Stimulated activated naive CD8-positive, alpha-beta T cell treated with anti-CD3 and anti-CD28 coated beads, Interleukin-15, amount 100 ng/mL, for 72 hours (primary cell): ENCODE data around the gene PRLH.
"Not testable (repeated sequence)": the region's sequence is repeated elsewhere in the genome, so short reads cannot be mapped to it uniquely, and the experiment has no call there.

Experiments used
- ATAC-seq: fragments of 150-1000 bp; cut with Tn5 transposase; 2 replicates; pipeline ENCODE4 v1.10.0; 2021; ENCODE audit warnings: mild to moderate bottlenecking, moderate library complexity
- DNase-seq, 2 donors: peaks; one replicate each; pipeline ENCODE4 v3.0.0; 2021 to 2022
- H3K27ac Mint-ChIP-seq, 2 donors: one replicate each; pipeline ENCODE4 v1.8.0; 2022; ENCODE audit warnings: mild to moderate bottlenecking in 2 of 2, mixed read lengths in 2 of 2, moderate library complexity in 2 of 2
- H3K27me3 Mint-ChIP-seq: one replicate; pipeline ENCODE4 v1.8.0; 2022; ENCODE audit warnings: mixed read lengths
- H3K4me1 Mint-ChIP-seq: one replicate; pipeline ENCODE4 v1.8.0; 2022; ENCODE audit warnings: mild to moderate bottlenecking, mixed read lengths
- H3K4me3 Mint-ChIP-seq, 2 donors: one replicate each; pipeline ENCODE4 v1.8.0; 2022; ENCODE audit warnings: mild to moderate bottlenecking in 2 of 2, mixed read lengths in 2 of 2, moderate library complexity in 1 of 2
- H3K9me3 Mint-ChIP-seq, 2 donors: one replicate each; pipeline ENCODE4 v1.8.0; 2022; ENCODE audit warnings: mixed read lengths in 2 of 2

PRLH gene

GRCh38 chr2:237597196-237598145, 31.1 kb downstream of the PRLH start:
- H3K4me1 Mint-ChIP-seq = peaks cover 11% of the 10 kb centered on the region

GRCh38 chr2:237598468-237599208, 32.3 kb downstream of the PRLH start:
- no peak overlapping the region for H3K4me3 Mint-ChIP-seq
- peak overlapping the region in 1 of 2 donors; percentile 76 for H3K27ac Mint-ChIP-seq
- DNase-seq (no peak), ATAC-seq (no peak)
- no peaks in the 10 kb centered on the region for H3K27me3 Mint-ChIP-seq
- H3K4me1 Mint-ChIP-seq = peaks cover 23% of the 10 kb centered on the region
- no peaks in the 10 kb centered on the region for H3K9me3 Mint-ChIP-seq

More at GRCh38 chr2:237597196-237598145, 31.1 kb downstream of the PRLH start:
- H3K9me3 Mint-ChIP-seq = no peaks in the 10 kb centered on the region
- H3K4me3 Mint-ChIP-seq = no peak overlapping the region
- H3K27ac Mint-ChIP-seq = peak overlapping the region; percentile 68 to 72
- H3K27me3 Mint-ChIP-seq = no peaks in the 10 kb centered on the region
- peak; percentile 59 for ATAC-seq
- DNase-seq = no peak

GRCh38 chr2:237599465-237600110, 33.2 kb downstream of the PRLH start:
- Mint-ChIP-seq H3K4me1 (peaks cover 29% of the 10 kb centered on the region), H3K27ac (no peak overlapping the region), H3K27me3 (no peaks in the 10 kb centered on the region), H3K9me3 (no peaks in the 10 kb centered on the region), H3K4me3 (no peak overlapping the region)
- ATAC-seq = no peak
- DNase-seq = no peak

- H3K27me3 Mint-ChIP-seq = no peaks in the 10 kb centered on the region
- H3K27ac Mint-ChIP-seq = peak overlapping the region in 1 of 2 donors; percentile 23
- no peaks in the 10 kb centered on the region for H3K9me3 Mint-ChIP-seq
- ATAC-seq (no peak), DNase-seq (no peak)
- peaks cover 29% of the 10 kb centered on the region for H3K4me1 Mint-ChIP-seq
- no peak overlapping the region for H3K4me3 Mint-ChIP-seq
Observed at GRCh38 chr2:237600205-237600846, 34.0 kb downstream of the PRLH start.

DNA sequence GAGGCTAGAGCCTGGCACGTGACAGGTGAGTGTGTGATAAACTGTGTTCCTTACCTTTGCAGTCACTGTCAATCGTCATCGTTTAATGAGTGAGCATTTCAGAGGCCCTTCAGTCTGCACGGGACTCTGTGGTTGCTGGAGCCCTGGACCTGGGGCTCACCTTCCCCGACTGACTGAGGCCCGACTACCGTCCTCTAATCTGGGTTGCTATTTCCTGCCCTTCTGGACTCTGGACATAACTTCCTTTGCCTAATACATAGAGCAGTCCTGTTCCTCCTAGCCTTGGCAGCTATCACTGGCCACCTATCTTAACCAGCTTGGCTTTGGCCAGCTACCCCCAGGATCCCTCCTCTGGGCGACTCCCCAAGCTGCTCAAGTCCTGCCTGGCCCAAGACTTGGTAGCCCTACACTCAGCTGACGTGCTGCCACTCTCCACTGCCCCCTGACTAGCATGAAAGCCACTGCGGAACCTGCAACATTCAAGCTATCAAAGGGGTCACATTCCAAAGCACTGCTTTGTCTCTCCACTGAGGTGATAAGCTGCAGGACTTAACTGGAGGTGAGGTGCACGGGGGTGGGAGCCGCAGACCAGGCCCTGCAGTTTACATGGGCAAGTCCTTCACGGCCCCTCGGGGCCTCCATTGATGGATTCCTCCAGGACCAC, 35.2 kb downstream of the PRLH start:
- Mint-ChIP-seq H3K27me3 (no peaks in the 10 kb centered on the region), H3K9me3 (no peaks in the 10 kb centered on the region)

DNA sequence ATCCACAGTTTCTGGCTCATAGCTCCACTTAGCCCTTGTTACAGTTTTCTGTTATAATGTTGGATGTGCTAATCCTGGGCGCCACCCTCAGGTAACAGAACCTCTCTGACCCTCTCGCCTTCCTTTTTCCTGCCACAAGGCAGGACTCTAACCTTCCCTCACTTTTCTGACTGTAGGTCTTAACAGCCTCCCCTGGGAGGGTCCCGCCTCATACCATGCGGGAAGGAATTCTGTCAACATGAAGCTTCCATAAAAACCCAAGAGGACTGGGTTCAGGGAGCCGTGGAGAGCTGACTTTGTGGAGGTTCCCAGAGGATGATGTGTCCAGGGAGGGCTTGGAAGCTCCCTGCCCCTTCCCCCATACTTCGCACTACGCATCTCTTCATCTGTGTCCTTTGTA, 36.0 kb downstream of the PRLH start:
- Mint-ChIP-seq H3K9me3 (no peaks in the 10 kb centered on the region), H3K27ac (peak overlapping the region in 1 of 2 donors; percentile 44), H3K4me1 (peaks cover 29% of the 10 kb centered on the region), H3K4me3 (no peak overlapping the region), H3K27me3 (no peaks in the 10 kb centered on the region)
- ATAC-seq (no peak), DNase-seq (no peak)

More for the DNA sequence above, 35.2 kb downstream of the PRLH start:
- DNase-seq = no peak
- no peak for ATAC-seq
- Mint-ChIP-seq H3K4me3 (no peak overlapping the region), H3K4me1 (peaks cover 29% of the 10 kb centered on the region), H3K27ac (peak overlapping the region in 1 of 2 donors; percentile 27)

- H3K4me1 Mint-ChIP-seq = peaks cover 27% of the 10 kb centered on the region
- no peaks in the 10 kb centered on the region for H3K27me3 Mint-ChIP-seq
- DNase-seq = no peak
- no peaks in the 10 kb centered on the region for H3K9me3 Mint-ChIP-seq
- peak overlapping the region; percentile 43 to 91 for H3K27ac Mint-ChIP-seq
- ATAC-seq = no peak
- peak overlapping the region; percentile 72 to 74 for H3K4me3 Mint-ChIP-seq
Observed at GRCh38 chr2:237603049-237603717, 36.8 kb downstream of the PRLH start.

DNA sequence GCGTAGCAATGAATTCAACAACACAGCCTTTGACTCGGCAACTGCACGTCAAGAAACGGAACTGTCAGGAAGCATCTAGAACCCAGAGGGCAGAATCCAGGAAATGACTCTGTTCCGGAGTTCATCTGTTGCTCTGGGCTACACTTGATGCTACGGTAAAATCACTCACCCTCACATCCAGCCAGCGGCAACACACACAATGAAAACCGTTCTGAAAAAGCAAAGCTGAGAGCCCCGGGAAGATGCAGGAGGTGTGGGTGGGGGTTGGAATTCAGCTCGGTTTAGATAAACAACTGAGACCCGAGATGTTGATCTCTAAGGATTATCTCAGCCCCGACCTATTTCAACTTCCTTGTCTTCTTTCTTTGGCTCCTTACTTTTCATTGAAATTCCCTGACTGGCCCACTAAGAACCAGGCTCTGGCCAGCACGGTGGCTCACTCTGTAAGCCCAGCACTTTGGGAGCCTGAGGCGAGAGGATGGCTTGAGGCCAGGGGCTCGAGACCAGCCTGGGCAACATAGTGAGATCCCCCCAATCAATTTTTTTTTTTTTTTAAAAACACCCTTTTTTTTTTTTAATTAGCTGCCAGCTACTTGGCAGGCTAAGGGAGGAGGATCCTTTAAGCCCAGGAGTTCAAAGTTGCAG, 37.5 kb downstream of the PRLH start:
- ATAC-seq = peak; percentile 94
- H3K4me1 Mint-ChIP-seq = peaks cover 20% of the 10 kb centered on the region
- H3K9me3 Mint-ChIP-seq = no peaks in the 10 kb centered on the region
- peak overlapping the region; percentile 72 to 74 for H3K4me3 Mint-ChIP-seq
- H3K27me3 Mint-ChIP-seq = no peaks in the 10 kb centered on the region
- peak; percentile 23 to 37 for DNase-seq
- peak overlapping the region; percentile 43 to 91 for H3K27ac Mint-ChIP-seq

GRCh38 chr2:237604391-237604790, 38.0 kb downstream of the PRLH start:
- DNase-seq (no peak), ATAC-seq (no peak)
- H3K9me3 Mint-ChIP-seq = no peaks in the 10 kb centered on the region
- H3K4me3 Mint-ChIP-seq = peak overlapping the region; percentile 72 to 74
- no peak overlapping the region for H3K27ac Mint-ChIP-seq
- no peaks in the 10 kb centered on the region for H3K27me3 Mint-ChIP-seq
- peaks cover 20% of the 10 kb centered on the region for H3K4me1 Mint-ChIP-seq

- no peak for ATAC-seq
- Mint-ChIP-seq H3K4me3 (no peak overlapping the region), H3K4me1 (peaks cover 20% of the 10 kb centered on the region), H3K27ac (peak overlapping the region in 1 of 2 donors; percentile 61), H3K27me3 (no peaks in the 10 kb centered on the region), H3K9me3 (no peaks in the 10 kb centered on the region)
- no peak for DNase-seq
Observed at GRCh38 chr2:237604960-237605359, 38.6 kb downstream of the PRLH start.

GRCh38 chr2:237606522-237606921, 40.1 kb downstream of the PRLH start:
- H3K9me3 Mint-ChIP-seq, DNase-seq, H3K27ac Mint-ChIP-seq, H3K27me3 Mint-ChIP-seq, H3K4me3 Mint-ChIP-seq, ATAC-seq: not testable (repeated sequence)
- H3K4me1 Mint-ChIP-seq = peaks cover 20% of the 10 kb centered on the region

DNA sequence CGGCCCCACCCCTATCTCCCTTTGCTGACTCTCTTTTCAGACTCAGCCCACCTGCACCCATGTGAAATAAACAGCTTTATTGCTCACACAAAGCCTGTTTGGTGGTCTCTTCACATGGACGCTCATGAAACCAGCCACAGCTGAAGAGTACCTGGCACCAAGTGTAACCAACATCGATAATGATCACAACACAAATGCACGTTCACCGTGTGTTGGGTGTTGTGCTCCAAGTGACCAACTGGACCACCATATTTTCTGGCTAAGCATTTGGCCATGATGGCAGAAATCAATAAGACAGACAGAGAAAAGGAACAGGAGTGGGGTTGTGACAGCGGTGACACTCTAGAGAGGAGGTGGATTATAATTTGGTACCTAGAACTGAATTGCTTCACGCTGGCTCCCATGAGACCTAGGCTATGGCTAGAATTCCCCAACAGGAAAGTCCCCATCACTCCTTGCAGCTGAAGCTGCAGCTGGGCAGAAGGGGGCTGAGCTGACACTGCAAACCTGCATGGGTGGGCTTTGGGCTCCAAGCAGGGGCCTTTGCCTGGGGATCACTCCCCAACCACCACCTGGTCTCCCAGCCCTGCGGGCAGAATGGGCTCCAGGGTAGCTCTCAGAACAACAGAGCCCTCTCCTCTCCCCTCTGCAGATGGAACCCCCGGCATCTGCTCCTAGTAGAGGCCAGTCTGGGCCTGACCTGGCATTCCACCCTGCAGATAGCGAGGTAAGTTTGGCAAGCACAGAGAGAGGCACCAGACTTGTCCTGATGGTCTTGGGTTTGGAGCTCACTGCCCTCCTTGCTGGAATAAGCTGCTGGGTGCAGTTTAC, 46.4 kb downstream of the PRLH start:
- Mint-ChIP-seq H3K4me3 (no peak overlapping the region), H3K4me1 (peaks cover 35% of the 10 kb centered on the region), H3K9me3 (no peaks in the 10 kb centered on the region), H3K27ac (no peak overlapping the region), H3K27me3 (no peaks in the 10 kb centered on the region)
- DNase-seq (no peak), ATAC-seq (no peak)

GRCh38 chr2:237613679-237614078, 47.3 kb downstream of the PRLH start:
- H3K9me3 Mint-ChIP-seq = no peaks in the 10 kb centered on the region

More at GRCh38 chr2:237613679-237614078, 47.3 kb downstream of the PRLH start:
- no peak overlapping the region for H3K27ac Mint-ChIP-seq
- H3K27me3 Mint-ChIP-seq = no peaks in the 10 kb centered on the region
- no peak for DNase-seq
- peak overlapping the region in 1 of 2 donors; percentile 6 for H3K4me3 Mint-ChIP-seq
- H3K4me1 Mint-ChIP-seq = peaks cover 45% of the 10 kb centered on the region
- ATAC-seq = no peak
